Spleen (tissue), 11 donors: ENCODE measurements around the gene CASTOR1. TPM values are rescaled to one million over a fixed set of nuclear protein-coding genes. Genes with fewer than 3 reads are reported as not detected.

Experiments
- DNase-seq: peaks from one replicate; pipeline ENCODE4 v3.0.0-alpha.2; 2020
- H3K27ac ChIP-seq, 8 donors: fragments of 200-600 bp; sonication (generic) in 7 of 8; 1 replicate in 4 of 8; 2 replicates in 4 of 8; pipeline versions ENCODE4 v1.5.0 to v1.8.0; 2016 to 2021; ENCODE audit warnings: inconsistent platforms in 4 of 8, mild to moderate bottlenecking in 4 of 8, moderate library complexity in 1 of 8
- H3K27me3 ChIP-seq, 7 donors: fragments of 200-600 bp; sonication (generic) in 6 of 7; replicated peaks in 1 of 7; 1 replicate in 4 of 7; 2 replicates in 3 of 7; pipeline versions ENCODE4 v1.5.0 to v1.8.0; 2016 to 2021; ENCODE audit warnings: inconsistent platforms in 3 of 7, mild to moderate bottlenecking in 1 of 7
- H3K36me3 ChIP-seq, 6 donors: fragments of 200-600 bp; sonication (generic) in 5 of 6; 1 replicate in 4 of 6; 2 replicates in 2 of 6; pipeline versions ENCODE4 v1.5.0 to v1.8.0; 2016 to 2021; ENCODE audit warnings: inconsistent platforms in 2 of 6
- H3K4me1 ChIP-seq, 6 donors: fragments of 200-600 bp; sonication (generic) in 5 of 6; 1 replicate in 3 of 6; 2 replicates in 3 of 6; pipeline versions ENCODE4 v1.5.0 to v1.8.0; 2016 to 2021; ENCODE audit warnings: inconsistent platforms in 3 of 6
- H3K4me3 ChIP-seq, 8 donors: fragments of 200-600 bp; sonication (generic) in 7 of 8; 1 replicate in 4 of 8; 2 replicates in 4 of 8; pipeline versions ENCODE4 v1.5.0 to v1.8.0; 2016 to 2021; ENCODE audit warnings: inconsistent platforms in 4 of 8, mild to moderate bottlenecking in 4 of 8, moderate library complexity in 2 of 8
- H3K9me3 ChIP-seq, 8 donors: fragments of 200-600 bp; sonication (generic) in 7 of 8; 1 replicate in 4 of 8; 2 replicates in 4 of 8; pipeline versions ENCODE4 v1.5.0 to v1.8.0; 2016 to 2021; ENCODE audit warnings: inconsistent platforms in 4 of 8
- POLR2A ChIP-seq, 3 donors: fragments of 450-650 bp; IDR thresholded peaks; one replicate each; pipeline ENCODE4 v1.5.1; 2017; ENCODE audit warnings: antibody characterized with exemption in 3 of 3, mild to moderate bottlenecking in 1 of 3
- POLR2AphosphoS5 ChIP-seq, 3 donors: sonication (generic); formaldehyde crosslinking; IDR thresholded peaks; one replicate each; pipeline ENCODE4 v1.5.1; 2017; ENCODE audit warnings: antibody characterized with exemption in 3 of 3
- WGBS, 5 donors: extraction: QIAGEN DNeasy Blood & Tissue Kit in 3 of 5; methylation state at CpG; one replicate each; pipeline versions ENCODE4 v1.1.5 to v1.1.7; 2013 to 2018; 5-methylcytosine and 5-hydroxymethylcytosine counted together
- intact Hi-C: fragments of 100-400 bp; cut with DNase I; formaldehyde crosslinking; loops from one replicate; pipeline ENCODE4 v1.15.0; 2023; ENCODE audit warnings: low total_unique reads
- polyA plus RNA-seq, 3 donors: library from polyadenylated mRNA; stranded (reverse); fragments of 200-250 nt; gene quantifications; one replicate each; pipeline ENCODE4 v1.2.1, GENCODE V29; 2013
- total RNA-seq, 7 donors: library from RNA; depleted of rRNA in 3 of 7; stranded (reverse); fragments of >200 nt in 3 of 7; fragmentation: NEBNext Ultra II Directional in 4 of 7; extraction: Animal tissue kit (Norgen Biotek cat#: 25700) in 4 of 7; gene quantifications; one replicate each; pipeline versions ENCODE4 v1.1.0 to v1.2.1, GENCODE V29; 2016 to 2021
- TF ChIP-seq, protein P1 (sequence below), 11 experiments: fragments of 200-600 bp in 7 of 11; fragments of 450-650 bp in 4 of 11; sonication (generic) in 4 of 11; IDR thresholded peaks in 8 of 11; conservative IDR thresholded peaks in 3 of 11; 1 replicate in 7 of 11; 2 replicates in 4 of 11; pipeline versions ENCODE4 v1.4.0 to v1.8.0; 2016 to 2021; ENCODE audit warnings: antibody characterized with exemption in 11 of 11, inconsistent platforms in 4 of 11, mild to moderate bottlenecking in 1 of 11
- donor health status: healthy with polysubstance abuse.
- donor health status: DM: no; HTN: no; CAD: no; lungs with moderate emphysema.
- donor health status: DM: no; HTN: no; CAD: no.
- donor health status: Bipolar disorder and iron deficiency.
- donor health status: healthy.
- donor health status: DM: no; HTN: no; CAD: no.
- donor health status: DM: yes; HTN: yes; CAD: no.

CASTOR1 gene
- total and polyA plus RNA-seq, 10 donors: 5.6 to 18.9 (median 12.6) TPM

DNA sequence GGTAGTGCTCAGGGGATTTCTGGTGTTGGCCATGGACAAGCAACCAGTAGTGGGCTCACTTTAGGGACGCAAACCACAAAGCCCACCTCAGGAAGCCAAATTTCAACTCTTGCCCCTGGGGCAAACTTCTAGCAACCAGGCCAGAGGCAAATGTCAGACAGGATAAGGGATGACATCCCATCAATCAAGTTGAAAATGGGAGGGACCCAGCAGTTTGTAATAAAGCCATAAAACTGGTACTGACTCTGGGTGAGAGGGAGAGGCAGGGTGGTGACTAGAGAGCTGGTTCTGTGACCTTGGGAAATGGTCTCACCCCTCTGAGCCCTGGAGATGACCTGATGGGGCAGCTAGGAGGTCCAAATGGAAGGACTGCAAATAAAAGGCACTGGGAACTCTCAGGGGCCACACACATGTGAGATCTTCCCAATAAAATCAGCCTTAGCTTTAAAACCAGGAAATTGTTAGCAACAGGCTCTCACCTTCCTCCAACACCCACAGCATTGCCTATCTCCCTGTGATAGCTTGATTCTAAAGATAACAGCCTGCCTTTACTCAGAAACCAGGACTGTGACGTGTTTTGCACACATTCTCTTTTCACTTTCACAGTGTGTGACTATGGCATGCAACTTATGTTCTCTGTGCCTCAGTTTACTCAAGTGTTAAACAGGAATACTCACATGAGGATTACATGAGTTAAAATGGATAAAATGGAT lies 43.8 kb upstream of the CASTOR1 start:
- TF ChIP-seq POLR2AphosphoS5 (IDR thresholded peaks at IDR 0.05) (no peak), POLR2A (IDR thresholded peaks at IDR 0.05) (no peak)
- TF ChIP-seq, protein P1, sequence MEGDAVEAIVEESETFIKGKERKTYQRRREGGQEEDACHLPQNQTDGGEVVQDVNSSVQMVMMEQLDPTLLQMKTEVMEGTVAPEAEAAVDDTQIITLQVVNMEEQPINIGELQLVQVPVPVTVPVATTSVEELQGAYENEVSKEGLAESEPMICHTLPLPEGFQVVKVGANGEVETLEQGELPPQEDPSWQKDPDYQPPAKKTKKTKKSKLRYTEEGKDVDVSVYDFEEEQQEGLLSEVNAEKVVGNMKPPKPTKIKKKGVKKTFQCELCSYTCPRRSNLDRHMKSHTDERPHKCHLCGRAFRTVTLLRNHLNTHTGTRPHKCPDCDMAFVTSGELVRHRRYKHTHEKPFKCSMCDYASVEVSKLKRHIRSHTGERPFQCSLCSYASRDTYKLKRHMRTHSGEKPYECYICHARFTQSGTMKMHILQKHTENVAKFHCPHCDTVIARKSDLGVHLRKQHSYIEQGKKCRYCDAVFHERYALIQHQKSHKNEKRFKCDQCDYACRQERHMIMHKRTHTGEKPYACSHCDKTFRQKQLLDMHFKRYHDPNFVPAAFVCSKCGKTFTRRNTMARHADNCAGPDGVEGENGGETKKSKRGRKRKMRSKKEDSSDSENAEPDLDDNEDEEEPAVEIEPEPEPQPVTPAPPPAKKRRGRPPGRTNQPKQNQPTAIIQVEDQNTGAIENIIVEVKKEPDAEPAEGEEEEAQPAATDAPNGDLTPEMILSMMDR (IDR thresholded peaks at IDR 0.05 in 8 of 11, conservative IDR thresholded peaks at IDR 0.05 in 3 of 11): no peak
- Histone ChIP-seq H3K27me3 (no peaks in the 10 kb centered on the region), H3K4me3 (no peak overlapping the region), H3K36me3 (peaks cover 10 to 98% (median 78%) of the 10 kb centered on the region in 6 donors), H3K9me3 (no peaks in the 10 kb centered on the region), H3K4me1 (peaks cover 0 to 26% (median 5%) of the 10 kb centered on the region in 6 donors), H3K27ac (peak overlapping the region in 2 of 8 donors; percentile 34 to 35)
- WGBS, 5 donors: 79 to 97% (median 91%) methylated on average over 2 of the region's 2 CpGs
- DNase-seq: no peak
- intact Hi-C loops: no loop called here

GRCh38 chr22:30332551-30332950 lies 43.2 kb upstream of the CASTOR1 start:
- Histone ChIP-seq H3K36me3 (peaks cover 10 to 92% (median 72%) of the 10 kb centered on the region in 6 donors), H3K9me3 (no peaks in the 10 kb centered on the region), H3K27me3 (no peaks in the 10 kb centered on the region), H3K4me3 (no peak overlapping the region), H3K4me1 (peaks cover under 1 to 26% (median 3%) of the 10 kb centered on the region in 6 donors), H3K27ac (peak overlapping the region in 2 of 8 donors; percentile 34 to 35)
- WGBS, 5 donors: 80 to 95% (median 92%) methylated on average over 4 to 5 of the region's 5 CpGs
- DNase-seq: no peak
- intact Hi-C loops: no loop called here
- TF ChIP-seq POLR2A (IDR thresholded peaks at IDR 0.05): no peak
- peak in 2 of 3 donors; percentile 9 to 26 for TF ChIP-seq POLR2AphosphoS5 (IDR thresholded peaks at IDR 0.05)

DNA sequence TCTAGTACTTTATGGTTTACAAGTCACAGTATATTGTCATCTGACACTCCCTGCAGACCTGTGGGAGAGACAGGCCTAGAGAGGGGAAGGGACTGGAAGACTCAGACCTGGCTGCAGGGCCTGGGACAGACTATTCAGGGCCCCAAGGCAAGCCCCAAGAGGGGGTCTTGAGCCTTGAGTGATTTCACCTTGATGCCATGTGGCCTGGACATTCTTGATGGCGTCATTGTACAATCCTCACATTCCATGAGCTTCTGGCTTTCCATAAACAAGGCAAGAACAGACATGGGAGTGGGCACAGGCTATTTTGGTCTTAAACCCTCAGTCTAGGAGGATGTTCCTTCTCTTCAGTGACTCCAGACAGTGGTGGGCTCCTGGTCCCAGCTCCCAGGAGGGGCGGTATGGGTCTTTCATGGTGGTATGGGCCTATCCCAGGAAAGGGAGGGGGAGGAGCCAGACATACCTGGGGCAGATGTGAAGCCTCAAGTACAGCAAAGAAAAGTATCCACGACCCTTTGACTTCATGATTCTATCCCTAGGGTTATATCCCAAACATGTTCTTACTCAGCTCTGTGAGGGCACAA lies 39.3 kb upstream of the CASTOR1 start:
- Histone ChIP-seq H3K9me3 (no peaks in the 10 kb centered on the region), H3K4me1 (peaks cover 27 to 55% (median 34%) of the 10 kb centered on the region in 6 donors), H3K27me3 (no peaks in the 10 kb centered on the region), H3K36me3 (peaks cover 0 to 56% (median 32%) of the 10 kb centered on the region in 6 donors), H3K4me3 (no peak overlapping the region), H3K27ac (peak overlapping the region in 1 of 8 donors; percentile 94)
- intact Hi-C loops: no loop called here
- no peak for DNase-seq
- WGBS, 5 donors: 87 to 91% (median 90%) methylated on average over 3 of the region's 3 CpGs
- TF ChIP-seq, protein P1 (IDR thresholded peaks at IDR 0.05 in 8 of 11, conservative IDR thresholded peaks at IDR 0.05 in 3 of 11): no peak
- TF ChIP-seq POLR2AphosphoS5 (IDR thresholded peaks at IDR 0.05) (no peak), POLR2A (IDR thresholded peaks at IDR 0.05) (no peak)

DNA sequence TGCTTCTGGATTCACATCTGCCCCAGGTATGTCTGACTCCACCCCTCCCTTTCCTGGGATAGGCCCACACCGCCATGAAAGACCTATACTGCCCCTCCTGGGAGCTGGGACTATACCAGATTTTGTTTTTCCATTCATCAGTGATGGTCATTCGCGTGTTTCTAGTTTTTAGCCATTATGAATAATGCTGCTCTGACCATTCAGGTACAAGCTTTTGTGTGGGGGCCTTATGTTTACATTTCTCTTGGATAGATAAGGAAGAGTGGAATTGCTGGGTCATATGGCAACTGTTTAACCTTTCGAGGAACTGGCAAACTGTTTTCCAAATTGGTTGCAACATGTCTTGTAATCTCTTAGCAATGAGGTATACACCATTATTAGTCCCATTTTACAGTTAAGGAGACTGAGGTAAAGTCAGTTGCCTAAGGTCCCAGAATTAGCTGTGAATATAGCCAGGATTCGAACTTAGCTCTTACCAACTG lies 38.6 kb upstream of the CASTOR1 start:
- Histone ChIP-seq H3K36me3 (peaks cover 0 to 56% (median 25%) of the 10 kb centered on the region in 6 donors), H3K27ac (peak overlapping the region in 6 of 8 donors; percentile 81 to 94 (median 90)), H3K27me3 (no peaks in the 10 kb centered on the region), H3K9me3 (no peaks in the 10 kb centered on the region), H3K4me1 (peaks cover 30 to 55% (median 40%) of the 10 kb centered on the region in 6 donors), H3K4me3 (no peak overlapping the region)
- intact Hi-C loops: no loop called here
- no peak for DNase-seq
- no peak for TF ChIP-seq POLR2AphosphoS5 (IDR thresholded peaks at IDR 0.05)
- no peak for TF ChIP-seq POLR2A (IDR thresholded peaks at IDR 0.05)
- TF ChIP-seq, protein P1 (IDR thresholded peaks at IDR 0.05 in 8 of 11, conservative IDR thresholded peaks at IDR 0.05 in 3 of 11): no peak
- 80 to 89% (median 88%) methylated on average over 5 of the region's 5 CpGs for WGBS, 5 donors
